A673 (cell line): ENCODE measurements around the gene MRPL50. TPM values are rescaled to one million over a fixed set of nuclear protein-coding genes. Genes with fewer than 3 reads are reported as not detected.

Source experiments
- BruUV-seq: library from RNA; stranded (reverse); fragments of 400-500 nt; replicated peaks from 2 replicates; lab custom pipeline; 2021; lab: Mats Ljungman, UMichigan
- CTCF ChIA-PET: fragments of 300-600 bp; sonication (Branson Sonifier 250); formaldehyde crosslinking; loops from one replicate; lab custom pipeline; 2022; ENCODE audit warnings: antibody characterized with exemption; lab: Charles Lee
- POLR2A ChIA-PET: fragments of 300-600 bp; sonication (Branson Sonifier 250); formaldehyde crosslinking; loops from one replicate; lab custom pipeline; 2022; ENCODE audit warnings: antibody characterized with exemption; ENCODE audit not compliant: low non-redundant PET; lab: Charles Lee
- DNase-seq: peaks from one replicate; pipeline ENCODE4 v3.0.0-alpha.2; 2015; ENCODE audit warnings: low spot score
- H3K27ac ChIP-seq: fragments of 200-600 bp; sonication (generic); 2 replicates; pipeline ENCODE4 v1.5.1; 2016; ENCODE audit warnings: mixed run types, low read depth, mild to moderate bottlenecking, mixed read lengths, antibody characterized with exemption, low read length; ENCODE audit not compliant: poor library complexity, severe bottlenecking
- H3K27me3 ChIP-seq: fragments of 200-600 bp; sonication (generic); replicated peaks from 2 replicates; pipeline ENCODE4 v1.6.1; 2017; ENCODE audit warnings: mixed run types, low read depth, mild to moderate bottlenecking, mixed read lengths, antibody characterized with exemption, low read length; ENCODE audit not compliant: insufficient read depth, poor library complexity
- H3K36me3 ChIP-seq: fragments of 200-600 bp; sonication (generic); 2 replicates; pipeline ENCODE4 v1.6.1; 2016; ENCODE audit warnings: mixed run types, mild to moderate bottlenecking, mixed read lengths, antibody characterized with exemption, low read length; ENCODE audit not compliant: insufficient read depth, poor library complexity, severe bottlenecking
- H3K4me1 ChIP-seq: fragments of 200-600 bp; sonication (generic); 2 replicates; pipeline ENCODE4 v1.6.1; 2017; ENCODE audit warnings: mixed run types, mild to moderate bottlenecking, mixed read lengths, antibody characterized with exemption, low read length; ENCODE audit not compliant: insufficient read depth, poor library complexity, severe bottlenecking
- H3K4me3 ChIP-seq: fragments of 200-600 bp; sonication (generic); 2 replicates; pipeline ENCODE4 v1.5.1; 2016; ENCODE audit warnings: low read depth, mixed run types, mild to moderate bottlenecking, mixed read lengths, low read length; ENCODE audit not compliant: poor library complexity, severe bottlenecking
- H3K9me3 ChIP-seq: fragments of 200-600 bp; sonication (generic); 2 replicates; pipeline ENCODE4 v1.6.1; 2016; ENCODE audit warnings: mixed run types, low read depth, mild to moderate bottlenecking, mixed read lengths, antibody characterized with exemption, low read length; ENCODE audit not compliant: poor library complexity, severe bottlenecking
- EZH2 ChIP-seq: fragments of 200-600 bp; sonication (generic); IDR thresholded peaks from 2 replicates; pipeline ENCODE4 v1.6.1; 2017; ENCODE audit warnings: borderline replicate concordance, low read depth, mild to moderate bottlenecking, mixed read lengths, antibody characterized with exemption, low read length; ENCODE audit not compliant: poor library complexity, severe bottlenecking
- intact Hi-C: fragments of 100-400 bp; cut with micrococcal nuclease; formaldehyde crosslinking; loops from one replicate; pipeline ENCODE4 v1.10.0; 2022; ENCODE audit not compliant: unreplicated experiment
- total RNA-seq: library from RNA; stranded (reverse); gene quantifications from 2 replicates; pipeline ENCODE4 v1.2.3, GENCODE V29; 2021
- TF ChIP-seq, protein P1 (sequence below): fragments of 300-800, 200-600 bp; sonication (generic); conservative IDR thresholded peaks from 2 replicates; pipeline ENCODE4 v1.5.1; 2017; ENCODE audit warnings: low read depth, mild to moderate bottlenecking, antibody characterized with exemption, low read length, moderate library complexity, mixed read lengths

The MRPL50 gene
- total RNA-seq, 1 experiment from 2014 or later: 17.0 TPM

DNA sequence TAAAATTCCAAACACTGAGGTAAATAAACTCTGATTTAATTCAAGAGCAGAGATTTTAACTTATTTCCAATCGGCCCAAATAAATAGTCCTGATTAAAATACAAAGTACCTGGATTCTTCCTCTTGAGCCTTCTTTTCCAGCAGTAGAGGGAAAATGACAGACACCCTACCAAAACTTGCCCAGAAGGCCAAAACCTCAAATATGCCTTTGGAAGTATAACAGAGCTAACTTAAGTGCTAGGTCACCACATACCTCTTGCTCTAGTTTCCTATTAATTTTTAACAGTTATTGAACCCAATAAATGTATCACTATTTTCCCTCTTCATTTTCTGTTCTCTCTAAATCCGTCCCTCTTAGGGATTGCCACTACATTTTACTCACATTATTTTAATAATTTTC, 15.1 kb downstream of the MRPL50 start:
- POLR2A ChIA-PET: no interaction called here
- peaks cover 4% of the 10 kb centered on the region for H3K4me1 ChIP-seq
- no TSS peak for BruUV-seq
- no peak overlapping the region for H3K27ac ChIP-seq
- intact Hi-C loops: loop anchor here (10.0 kb wide), 1 partner anchor 669 kb away; no protein-coding TSS in a partner anchor
- TF ChIP-seq, protein P1, sequence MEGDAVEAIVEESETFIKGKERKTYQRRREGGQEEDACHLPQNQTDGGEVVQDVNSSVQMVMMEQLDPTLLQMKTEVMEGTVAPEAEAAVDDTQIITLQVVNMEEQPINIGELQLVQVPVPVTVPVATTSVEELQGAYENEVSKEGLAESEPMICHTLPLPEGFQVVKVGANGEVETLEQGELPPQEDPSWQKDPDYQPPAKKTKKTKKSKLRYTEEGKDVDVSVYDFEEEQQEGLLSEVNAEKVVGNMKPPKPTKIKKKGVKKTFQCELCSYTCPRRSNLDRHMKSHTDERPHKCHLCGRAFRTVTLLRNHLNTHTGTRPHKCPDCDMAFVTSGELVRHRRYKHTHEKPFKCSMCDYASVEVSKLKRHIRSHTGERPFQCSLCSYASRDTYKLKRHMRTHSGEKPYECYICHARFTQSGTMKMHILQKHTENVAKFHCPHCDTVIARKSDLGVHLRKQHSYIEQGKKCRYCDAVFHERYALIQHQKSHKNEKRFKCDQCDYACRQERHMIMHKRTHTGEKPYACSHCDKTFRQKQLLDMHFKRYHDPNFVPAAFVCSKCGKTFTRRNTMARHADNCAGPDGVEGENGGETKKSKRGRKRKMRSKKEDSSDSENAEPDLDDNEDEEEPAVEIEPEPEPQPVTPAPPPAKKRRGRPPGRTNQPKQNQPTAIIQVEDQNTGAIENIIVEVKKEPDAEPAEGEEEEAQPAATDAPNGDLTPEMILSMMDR: no peak
- no peak for TF ChIP-seq EZH2
- H3K9me3 ChIP-seq: no peaks in the 10 kb centered on the region
- no peak overlapping the region for H3K4me3 ChIP-seq
- DNase-seq: no peak
- H3K27me3 ChIP-seq: no peaks in the 10 kb centered on the region
- no peaks in the 10 kb centered on the region for H3K36me3 ChIP-seq
- CTCF ChIA-PET: no interaction called here

DNA sequence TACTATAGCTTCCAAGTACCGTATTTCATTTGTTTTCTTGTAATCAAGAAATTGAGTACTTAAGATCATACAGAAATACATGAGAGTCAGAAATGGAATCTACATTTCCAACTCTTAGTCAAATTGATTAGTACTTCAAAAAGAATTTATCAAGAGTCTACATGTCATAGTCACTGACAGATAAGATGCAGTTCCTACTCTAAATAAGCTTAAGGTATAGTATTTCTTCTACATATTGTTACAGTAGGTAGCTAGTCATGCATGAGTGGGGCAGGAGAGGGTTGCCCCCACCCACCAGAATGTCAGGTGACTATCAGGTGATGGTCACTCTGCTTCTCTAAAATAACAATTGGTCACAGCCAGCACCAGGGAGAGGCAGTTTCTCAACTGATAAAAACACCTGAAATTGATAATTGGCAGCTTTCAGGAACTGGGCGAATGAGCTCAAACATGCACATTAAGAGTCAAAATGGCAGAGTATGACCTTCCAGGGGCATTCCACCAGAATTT, 16.5 kb downstream of the MRPL50 start:
- ChIA-PET POLR2A (no interaction called here), CTCF (interaction anchor here (0.6 kb wide), 1 partner anchor 265 kb away, joined by 4 read pairs; no protein-coding TSS in a partner anchor)
- BruUV-seq: no TSS peak
- intact Hi-C loops: loop anchor here (10.0 kb wide), 1 partner anchor 667 kb away; no protein-coding TSS in a partner anchor
- Histone ChIP-seq H3K9me3 (no peaks in the 10 kb centered on the region), H3K4me3 (no peak overlapping the region), H3K36me3 (no peaks in the 10 kb centered on the region), H3K27me3 (no peaks in the 10 kb centered on the region), H3K27ac (no peak overlapping the region), H3K4me1 (no peaks in the 10 kb centered on the region)
- no peak for DNase-seq
- TF ChIP-seq, protein P1: no peak
- no peak for TF ChIP-seq EZH2

DNA sequence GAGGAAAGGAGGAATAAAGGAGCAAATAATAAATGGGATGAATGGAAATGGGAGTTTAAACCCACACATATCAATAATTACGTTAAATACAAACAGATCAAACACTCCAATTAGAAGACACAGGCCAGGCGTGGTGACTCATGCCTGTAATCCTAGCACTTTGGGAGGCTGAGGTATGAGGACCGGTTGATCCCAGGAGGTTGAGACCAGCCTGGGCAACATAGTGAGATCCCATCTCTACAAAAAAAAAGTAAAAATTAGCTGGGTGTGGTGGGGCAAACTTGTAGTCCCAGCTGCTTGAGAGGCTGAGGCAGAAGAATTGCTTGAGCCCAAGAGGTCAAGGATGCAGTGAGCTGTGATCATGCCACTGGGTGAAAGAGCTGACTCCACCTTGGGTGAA, 17.3 kb downstream of the MRPL50 start:
- Histone ChIP-seq H3K27ac (no peak overlapping the region), H3K9me3 (no peaks in the 10 kb centered on the region), H3K4me1 (no peaks in the 10 kb centered on the region), H3K4me3 (no peak overlapping the region), H3K27me3 (no peaks in the 10 kb centered on the region), H3K36me3 (no peaks in the 10 kb centered on the region)
- TF ChIP-seq EZH2: no peak
- TF ChIP-seq, protein P1: no peak
- BruUV-seq: no TSS peak
- DNase-seq: no peak
- intact Hi-C loops: loop anchor here (10.0 kb wide), 1 partner anchor 666 kb away; no protein-coding TSS in a partner anchor
- CTCF ChIA-PET: interaction anchor here (0.6 kb wide), 1 partner anchor 264 kb away, joined by 4 read pairs; no protein-coding TSS in a partner anchor
- POLR2A ChIA-PET: no interaction called here
